Calu3 (cell line): ENCODE data around the gene ATP4A. TPM values are rescaled to one million over a fixed set of nuclear protein-coding genes. Genes with fewer than 3 reads are reported as not detected.
"Not testable (repeated sequence)": the region's sequence is repeated elsewhere in the genome, so short reads cannot be mapped to it uniquely, and the experiment has no call there.

ENCODE experiments used
- BruUV-seq: library from RNA; stranded (reverse); fragments of 400-500 nt; replicated peaks from 2 replicates; lab custom pipeline; 2021; lab: Mats Ljungman, UMichigan
- CTCF ChIA-PET: fragments of 300-600 bp; sonication (Branson Sonifier 250); formaldehyde crosslinking; loops from one replicate; lab custom pipeline; 2022; ENCODE audit warnings: antibody characterized with exemption; lab: Charles Lee
- DNase-seq: peaks from one replicate; pipeline ENCODE4 v3.0.0; 2022
- H3K27ac Mint-ChIP-seq: one replicate; pipeline ENCODE4 v1.8.0; 2022; ENCODE audit warnings: mixed read lengths; ENCODE audit not compliant: unreplicated experiment
- H3K27me3 Mint-ChIP-seq: one replicate; pipeline ENCODE4 v1.8.0; 2022; ENCODE audit warnings: mixed read lengths; ENCODE audit not compliant: unreplicated experiment
- H3K36me3 Mint-ChIP-seq: one replicate; pipeline ENCODE4 v1.8.0; 2022; ENCODE audit warnings: mild to moderate bottlenecking, moderate library complexity, mixed read lengths; ENCODE audit not compliant: insufficient read depth, unreplicated experiment
- H3K4me1 Mint-ChIP-seq: one replicate; pipeline ENCODE4 v1.8.0; 2022; ENCODE audit warnings: mild to moderate bottlenecking, low read depth, mixed read lengths; ENCODE audit not compliant: unreplicated experiment
- H3K4me3 Mint-ChIP-seq: one replicate; pipeline ENCODE4 v1.8.0; 2022; ENCODE audit warnings: mild to moderate bottlenecking, low read depth, moderate library complexity, mixed read lengths; ENCODE audit not compliant: unreplicated experiment
- H3K9me3 Mint-ChIP-seq: one replicate; pipeline ENCODE4 v1.8.0; 2022; ENCODE audit warnings: low read depth, mixed read lengths; ENCODE audit not compliant: unreplicated experiment
- intact Hi-C: fragments of 100-400 bp; cut with micrococcal nuclease; formaldehyde crosslinking; loops from one replicate; pipeline ENCODE4 v1.10.0; 2022; ENCODE audit not compliant: unreplicated experiment
- total RNA-seq: library from RNA; stranded (reverse); gene quantifications from 2 replicates; pipeline ENCODE4 v1.2.3, GENCODE V29; 2022
- TF ChIP-seq, protein P1 (sequence below): fragments of 200-600 bp; IDR thresholded peaks from one replicate; pipeline ENCODE4 v1.8.0; 2022; ENCODE audit warnings: antibody characterized with exemption; ENCODE audit not compliant: unreplicated experiment

ATP4A gene
- total RNA-seq, 1 experiment from 2014 or later = not detected

GRCh38 chr19:35608251-35608650, 44.8 kb upstream of the ATP4A start:
- Mint-ChIP-seq H3K27me3 (no peaks in the 10 kb centered on the region), H3K9me3 (peaks cover 9% of the 10 kb centered on the region), H3K36me3 (peaks cover 20% of the 10 kb centered on the region), H3K27ac (no peak overlapping the region), H3K4me3 (no peak overlapping the region), H3K4me1 (peaks cover 8% of the 10 kb centered on the region)
- no peak for DNase-seq
- CTCF ChIA-PET = no interaction called here
- TF ChIP-seq, protein P1, sequence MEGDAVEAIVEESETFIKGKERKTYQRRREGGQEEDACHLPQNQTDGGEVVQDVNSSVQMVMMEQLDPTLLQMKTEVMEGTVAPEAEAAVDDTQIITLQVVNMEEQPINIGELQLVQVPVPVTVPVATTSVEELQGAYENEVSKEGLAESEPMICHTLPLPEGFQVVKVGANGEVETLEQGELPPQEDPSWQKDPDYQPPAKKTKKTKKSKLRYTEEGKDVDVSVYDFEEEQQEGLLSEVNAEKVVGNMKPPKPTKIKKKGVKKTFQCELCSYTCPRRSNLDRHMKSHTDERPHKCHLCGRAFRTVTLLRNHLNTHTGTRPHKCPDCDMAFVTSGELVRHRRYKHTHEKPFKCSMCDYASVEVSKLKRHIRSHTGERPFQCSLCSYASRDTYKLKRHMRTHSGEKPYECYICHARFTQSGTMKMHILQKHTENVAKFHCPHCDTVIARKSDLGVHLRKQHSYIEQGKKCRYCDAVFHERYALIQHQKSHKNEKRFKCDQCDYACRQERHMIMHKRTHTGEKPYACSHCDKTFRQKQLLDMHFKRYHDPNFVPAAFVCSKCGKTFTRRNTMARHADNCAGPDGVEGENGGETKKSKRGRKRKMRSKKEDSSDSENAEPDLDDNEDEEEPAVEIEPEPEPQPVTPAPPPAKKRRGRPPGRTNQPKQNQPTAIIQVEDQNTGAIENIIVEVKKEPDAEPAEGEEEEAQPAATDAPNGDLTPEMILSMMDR = no peak
- BruUV-seq = no TSS peak
- intact Hi-C loops = no loop called here

- Mint-ChIP-seq H3K4me1 (peaks cover 8% of the 10 kb centered on the region), H3K9me3 (peaks cover 9% of the 10 kb centered on the region), H3K27ac (no peak overlapping the region), H3K36me3 (peaks cover 14% of the 10 kb centered on the region), H3K4me3 (no peak overlapping the region), H3K27me3 (no peaks in the 10 kb centered on the region)
- TF ChIP-seq, protein P1 = no peak
- CTCF ChIA-PET = no interaction called here
- intact Hi-C loops = no loop called here
- DNase-seq = no peak
- BruUV-seq = no TSS peak
Measured at GRCh38 chr19:35607661-35608060, 44.2 kb upstream of the ATP4A start.

DNA sequence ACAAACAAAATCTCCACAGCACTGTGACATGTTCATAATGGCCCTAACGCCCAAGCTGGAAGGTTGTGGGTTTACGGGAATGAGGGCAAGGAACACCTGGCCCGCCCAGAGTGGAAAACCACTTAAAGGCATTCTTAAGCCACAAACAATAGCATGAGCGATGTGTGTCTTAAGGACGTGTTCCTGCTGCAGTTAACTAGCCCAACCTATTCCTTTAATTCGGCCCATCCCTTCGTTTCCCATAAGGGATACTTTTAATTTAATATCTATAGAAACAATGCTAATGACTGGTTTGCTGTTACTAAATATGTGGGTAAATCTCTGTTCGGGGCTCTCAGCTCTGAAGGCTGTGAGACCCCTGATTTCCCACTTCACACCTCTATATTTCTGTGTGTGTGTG, 43.7 kb upstream of the ATP4A start:
- H3K27ac Mint-ChIP-seq, BruUV-seq, intact Hi-C loops, DNase-seq, H3K9me3 Mint-ChIP-seq, H3K4me3 Mint-ChIP-seq, H3K4me1 Mint-ChIP-seq, H3K36me3 Mint-ChIP-seq, H3K27me3 Mint-ChIP-seq: not testable (repeated sequence)
- CTCF ChIA-PET = interaction anchor here (0.6 kb wide), 1 partner anchor 49 kb away, joined by 6 read pairs; no protein-coding TSS in a partner anchor

GRCh38 chr19:35604436-35604835, 41.0 kb upstream of the ATP4A start:
- DNase-seq, H3K4me3 Mint-ChIP-seq, H3K36me3 Mint-ChIP-seq, CTCF ChIA-PET, H3K27me3 Mint-ChIP-seq, H3K4me1 Mint-ChIP-seq, H3K9me3 Mint-ChIP-seq, intact Hi-C loops, BruUV-seq: not testable (repeated sequence)
- peak overlapping the region; percentile 43 for H3K27ac Mint-ChIP-seq

DNA sequence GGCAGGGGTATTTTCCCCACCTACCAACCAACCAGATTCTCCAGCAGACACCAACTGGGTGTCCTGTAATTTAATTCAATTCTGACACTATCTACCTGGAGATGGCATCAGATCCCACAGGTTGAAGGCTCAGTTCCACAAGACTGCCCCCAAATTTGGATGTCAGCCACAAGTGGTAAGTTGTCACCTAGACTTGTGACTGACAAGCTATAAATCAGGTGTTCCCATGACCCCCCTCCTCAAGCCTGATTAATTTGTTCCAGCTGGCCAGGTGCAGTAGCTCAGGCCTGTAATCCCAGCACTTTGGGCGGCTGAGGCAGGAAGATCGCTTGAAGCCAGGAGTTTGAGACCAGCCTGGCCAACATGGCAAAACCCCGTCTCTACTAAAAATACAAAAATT, 38.5 kb upstream of the ATP4A start:
- DNase-seq = no peak
- CTCF ChIA-PET = no interaction called here

More for the DNA sequence above, 38.5 kb upstream of the ATP4A start:
- peaks cover 11% of the 10 kb centered on the region for H3K27me3 Mint-ChIP-seq
- H3K36me3 Mint-ChIP-seq = peaks cover 6% of the 10 kb centered on the region
- H3K4me1 Mint-ChIP-seq = peaks cover 8% of the 10 kb centered on the region
- no peak overlapping the region for H3K27ac Mint-ChIP-seq
- TF ChIP-seq, protein P1 = no peak
- H3K9me3 Mint-ChIP-seq = peaks cover 7% of the 10 kb centered on the region
- H3K4me3 Mint-ChIP-seq = no peak overlapping the region
- intact Hi-C loops = no loop called here
- BruUV-seq = no TSS peak
